ENCODE results near the gene C12orf60. TPM values are rescaled to one million over a fixed set of nuclear protein-coding genes. Genes with fewer than 3 reads are reported as not detected.

The C12orf60 gene
- polyA plus RNA-seq, 3 donors = 0.11 to 0.46 TPM; not detected in 1

DNA sequence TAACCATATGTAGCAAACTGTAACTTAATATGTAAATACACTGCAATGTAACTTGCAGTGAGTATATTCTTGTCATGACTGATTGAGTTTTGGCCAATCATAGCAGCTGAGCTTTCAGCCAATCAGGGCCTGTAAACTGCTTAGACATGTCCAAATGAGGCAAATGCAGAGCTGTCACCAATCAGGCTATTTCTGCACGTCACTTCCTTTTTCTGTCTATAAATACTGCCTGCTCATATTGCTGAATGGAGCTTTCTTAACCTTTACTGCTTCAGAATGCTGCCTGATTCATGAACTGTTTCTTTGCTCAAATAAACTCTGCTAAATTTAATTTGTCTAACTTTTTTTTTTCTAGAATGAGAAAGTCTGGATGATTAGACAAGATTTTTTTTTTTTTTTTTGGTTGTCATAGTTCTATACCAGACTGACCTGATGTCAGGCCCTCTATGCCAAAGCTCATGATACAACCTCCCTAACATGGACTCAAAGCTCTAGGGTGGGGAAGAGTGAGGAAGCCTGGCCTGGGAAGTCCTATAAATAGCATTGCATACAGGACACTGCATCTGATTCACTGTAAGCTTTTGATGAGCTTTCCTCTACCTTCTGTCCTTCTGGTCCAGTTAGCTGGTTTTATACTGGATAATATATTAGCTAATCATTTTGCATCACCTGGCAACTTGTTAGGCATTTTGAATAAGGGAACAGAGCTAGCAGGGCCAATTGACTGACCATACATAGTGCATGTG lies 70.1 kb downstream of the C12orf60 start:
- DNase-seq = peak; percentile 3 to 30 (median 7)
- no peaks in the 10 kb centered on the region for H3K79me2 ChIP-seq (ENCODE audit: insufficient read depth, low read length)
- H3K4me3 ChIP-seq (replicated peaks in 1 of 3; ENCODE audit: low read depth in 2 of 3, low read length in 3 of 3) = no peak overlapping the region
- Mint-ChIP-seq H3K27me3 (ENCODE audit: low read depth in 3 of 3) (no peaks in the 10 kb centered on the region), H3K9me3 (peaks cover 0 to 6% (median 2%) of the 10 kb centered on the region in 7 donors), H3K4me1 (peaks cover 3% of the 10 kb centered on the region), H3K27ac (no peak overlapping the region), H3K36me3 (no peaks in the 10 kb centered on the region), H3K4me3 (no peak overlapping the region)
- intact Hi-C loops (cut with micrococcal nuclease) = no loop called here
- H3K27me3 ChIP-seq (ENCODE audit: control insufficient read depth in 2 of 2, insufficient read depth in 2 of 2, low read length in 2 of 2) = no peaks in the 10 kb centered on the region
- H4K20me1 ChIP-seq (ENCODE audit: insufficient read depth, low read length) = no peaks in the 10 kb centered on the region
- no peak overlapping the region for H3K4me2 ChIP-seq (replicated peaks; ENCODE audit: extremely low read depth, low read length, poor library complexity, severe bottlenecking)
- no peak overlapping the region for H3K9ac ChIP-seq (ENCODE audit: insufficient read depth, low read length, poor library complexity, severe bottlenecking)
- H3K36me3 ChIP-seq (replicated peaks in 1 of 2; ENCODE audit: control insufficient read depth in 1 of 2, insufficient read depth in 2 of 2, low read length in 2 of 2) = no peaks in the 10 kb centered on the region
- TF ChIP-seq, protein P1, sequence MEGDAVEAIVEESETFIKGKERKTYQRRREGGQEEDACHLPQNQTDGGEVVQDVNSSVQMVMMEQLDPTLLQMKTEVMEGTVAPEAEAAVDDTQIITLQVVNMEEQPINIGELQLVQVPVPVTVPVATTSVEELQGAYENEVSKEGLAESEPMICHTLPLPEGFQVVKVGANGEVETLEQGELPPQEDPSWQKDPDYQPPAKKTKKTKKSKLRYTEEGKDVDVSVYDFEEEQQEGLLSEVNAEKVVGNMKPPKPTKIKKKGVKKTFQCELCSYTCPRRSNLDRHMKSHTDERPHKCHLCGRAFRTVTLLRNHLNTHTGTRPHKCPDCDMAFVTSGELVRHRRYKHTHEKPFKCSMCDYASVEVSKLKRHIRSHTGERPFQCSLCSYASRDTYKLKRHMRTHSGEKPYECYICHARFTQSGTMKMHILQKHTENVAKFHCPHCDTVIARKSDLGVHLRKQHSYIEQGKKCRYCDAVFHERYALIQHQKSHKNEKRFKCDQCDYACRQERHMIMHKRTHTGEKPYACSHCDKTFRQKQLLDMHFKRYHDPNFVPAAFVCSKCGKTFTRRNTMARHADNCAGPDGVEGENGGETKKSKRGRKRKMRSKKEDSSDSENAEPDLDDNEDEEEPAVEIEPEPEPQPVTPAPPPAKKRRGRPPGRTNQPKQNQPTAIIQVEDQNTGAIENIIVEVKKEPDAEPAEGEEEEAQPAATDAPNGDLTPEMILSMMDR (IDR thresholded peaks at IDR 0.05) = no peak
- H3K4me1 ChIP-seq (ENCODE audit: control insufficient read depth in 1 of 2, insufficient read depth in 2 of 2, low read length in 2 of 2) = no peaks in the 10 kb centered on the region
- no CpG with 5 or more reads among the region's 1 CpG for whole genome bisulfite sequencing (ENCODE audit: insufficient coverage)
- H3K9me3 ChIP-seq (replicated peaks in 1 of 2; ENCODE audit: control insufficient read depth in 1 of 2, insufficient read depth in 1 of 2, low read length in 2 of 2) = peaks cover 0 to 7% of the 10 kb centered on the region in 2 donors
- H2AFZ ChIP-seq (ENCODE audit: insufficient read depth, low read depth, low read length, poor library complexity, severe bottlenecking) = no peak overlapping the region
- H3K27ac ChIP-seq (ENCODE audit: low read depth in 1 of 2, low read length in 2 of 2) = no peak overlapping the region

Other genes starting within 250 kb of the C12orf60 start
- gene PLBD1, start 235.8 kb upstream of the C12orf60 start, polyA plus RNA-seq = 100 to 1,000 TPM; 317 to 876 (median 543) TPM
- under 1 TPM; 0.04 to 0.14 (median 0.10) TPM for gene GUCY2C, start 107.1 kb upstream of the C12orf60 start, polyA plus RNA-seq
- gene WBP11, start 192 bp upstream of the C12orf60 start, polyA plus RNA-seq = 10 to 100 TPM; 20.5 to 46.2 (median 29.2) TPM
- gene SMCO3, start 10.5 kb downstream of the C12orf60 start, polyA plus RNA-seq = under 1 TPM in 1 of 3 donors, not detected in 2; 0.11 TPM
- not detected for gene ART4, start 39.9 kb downstream of the C12orf60 start, polyA plus RNA-seq
- gene MGP, start 82.2 kb downstream of the C12orf60 start, polyA plus RNA-seq = not detected
- gene ERP27, start 134.9 kb downstream of the C12orf60 start, polyA plus RNA-seq = 1 to 10 TPM; 2.5 to 7.2 (median 2.5) TPM
- gene ARHGDIB, start 157.9 kb downstream of the C12orf60 start, polyA plus RNA-seq = 1,000 to 10,000 TPM; 1,199 to 2,228 (median 1,854) TPM
- under 1 TPM in 2 of 3 donors, not detected in 1; 0.33 to 0.56 TPM for gene PDE6H, start 169.4 kb downstream of the C12orf60 start, polyA plus RNA-seq

Data from CD14-positive monocyte (primary cell).